Activated T-helper 2 cell treated with anti-CD3 and anti-CD28 coated beads, Interferon-gamma antibody, Interleukin-2, Interleukin-4, amounts not matched to agents 10 μg/mL and 5 μg/mL and 100 μg/mL, durations not matched to agents 14 hours and 24 hours and 36 hours (primary cell): ENCODE measurements around the gene TRIM5. TPM values are rescaled to one million over a fixed set of nuclear protein-coding genes. Genes with fewer than 3 reads are reported as not detected.
A peak's percentile ranks its signal among the peaks of the same experiment; 100 is the strongest.
"Not testable (repeated sequence)": the region's sequence is repeated elsewhere in the genome, so short reads cannot be mapped to it uniquely, and the experiment has no call there.

Source experiments
- DNase-seq: peaks from one replicate; pipeline ENCODE4 v3.0.0; 2021; ENCODE audit warnings: low spot score
- H3K27ac Mint-ChIP-seq: one replicate; pipeline ENCODE4 v1.8.0; 2021; ENCODE audit warnings: mixed read lengths
- H3K27me3 Mint-ChIP-seq: one replicate; pipeline ENCODE4 v1.8.0; 2021; ENCODE audit warnings: low read depth, mixed read lengths
- H3K36me3 Mint-ChIP-seq: one replicate; pipeline ENCODE4 v1.8.0; 2021; ENCODE audit warnings: low read depth, mixed read lengths
- H3K4me1 Mint-ChIP-seq: one replicate; pipeline ENCODE4 v1.8.0; 2021; ENCODE audit warnings: low read depth, mixed read lengths
- H3K4me3 Mint-ChIP-seq: one replicate; pipeline ENCODE4 v1.8.0; 2021; ENCODE audit warnings: low read depth, mild to moderate bottlenecking, moderate library complexity, mixed read lengths
- H3K9me3 Mint-ChIP-seq: one replicate; pipeline ENCODE4 v1.8.0; 2021; ENCODE audit warnings: mixed read lengths
- intact Hi-C: fragments of 100-400 bp; cut with micrococcal nuclease; formaldehyde crosslinking; loops from one replicate; pipeline ENCODE4 v1.15.1; 2023
- total RNA-seq: library from RNA; stranded (reverse); gene quantifications from 2 replicates; pipeline ENCODE4 v1.2.3, GENCODE V29; 2022

Gene TRIM5
- total RNA-seq, 1 donor from 2014 or later = 12.4 TPM

GRCh38 chr11:5700421-5701054, 15.7 kb upstream of the TRIM5 start:
- no peak overlapping the region for H3K27ac Mint-ChIP-seq
- intact Hi-C loops = no loop called here

GRCh38 chr11:5698281-5698680, 13.4 kb upstream of the TRIM5 start:
- H3K27me3 Mint-ChIP-seq = no peaks in the 10 kb centered on the region
- DNase-seq = no peak
- no peaks in the 10 kb centered on the region for H3K9me3 Mint-ChIP-seq
- peak overlapping the region; percentile 33 for H3K27ac Mint-ChIP-seq
- H3K4me3 Mint-ChIP-seq = no peak overlapping the region
- H3K4me1 Mint-ChIP-seq = peaks cover 32% of the 10 kb centered on the region
- intact Hi-C loops = no loop called here
- H3K36me3 Mint-ChIP-seq = peaks cover 80% of the 10 kb centered on the region

More at GRCh38 chr11:5700421-5701054, 15.7 kb upstream of the TRIM5 start:
- no peaks in the 10 kb centered on the region for H3K27me3 Mint-ChIP-seq
- H3K36me3 Mint-ChIP-seq = peaks cover 82% of the 10 kb centered on the region
- H3K4me3 Mint-ChIP-seq = no peak overlapping the region
- DNase-seq = no peak
- H3K4me1 Mint-ChIP-seq = peaks cover 28% of the 10 kb centered on the region
- H3K9me3 Mint-ChIP-seq = no peaks in the 10 kb centered on the region

DNA sequence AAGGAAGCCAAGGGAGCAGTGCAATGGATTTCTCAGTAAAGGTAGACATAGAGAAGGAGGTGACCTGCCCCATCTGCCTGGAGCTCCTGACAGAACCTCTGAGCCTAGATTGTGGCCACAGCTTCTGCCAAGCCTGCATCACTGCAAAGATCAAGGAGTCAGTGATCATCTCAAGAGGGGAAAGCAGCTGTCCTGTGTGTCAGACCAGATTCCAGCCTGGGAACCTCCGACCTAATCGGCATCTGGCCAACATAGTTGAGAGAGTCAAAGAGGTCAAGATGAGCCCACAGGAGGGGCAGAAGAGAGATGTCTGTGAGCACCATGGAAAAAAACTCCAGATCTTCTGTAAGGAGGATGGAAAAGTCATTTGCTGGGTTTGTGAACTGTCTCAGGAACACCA, 11.3 kb upstream of the TRIM5 start:
- H3K4me1 Mint-ChIP-seq = peaks cover 38% of the 10 kb centered on the region
- DNase-seq = no peak
- no peak overlapping the region for H3K27ac Mint-ChIP-seq
- no peaks in the 10 kb centered on the region for H3K27me3 Mint-ChIP-seq
- H3K4me3 Mint-ChIP-seq = no peak overlapping the region
- intact Hi-C loops = no loop called here
- no peaks in the 10 kb centered on the region for H3K9me3 Mint-ChIP-seq
- H3K36me3 Mint-ChIP-seq = peaks cover 74% of the 10 kb centered on the region

- Mint-ChIP-seq H3K4me1 (peaks cover 37% of the 10 kb centered on the region), H3K36me3 (peaks cover 68% of the 10 kb centered on the region), H3K9me3 (no peaks in the 10 kb centered on the region), H3K27ac (no peak overlapping the region), H3K4me3 (no peak overlapping the region), H3K27me3 (no peaks in the 10 kb centered on the region)
- intact Hi-C loops = no loop called here
- DNase-seq = no peak
Measured at GRCh38 chr11:5695580-5695979, 10.7 kb upstream of the TRIM5 start.

- Mint-ChIP-seq H3K9me3 (no peaks in the 10 kb centered on the region), H3K4me1 (peaks cover 42% of the 10 kb centered on the region), H3K27me3 (no peaks in the 10 kb centered on the region), H3K36me3 (peaks cover 60% of the 10 kb centered on the region), H3K4me3 (no peak overlapping the region), H3K27ac (peak overlapping the region; percentile 51)
- no peak for DNase-seq
- intact Hi-C loops = no loop called here
Measured at GRCh38 chr11:5694642-5695041, 9.8 kb upstream of the TRIM5 start.

GRCh38 chr11:5691964-5692361, 7.1 kb upstream of the TRIM5 start:
- intact Hi-C loops = loop anchor here (2.0 kb wide), 1 partner anchor 629 kb away; the partner anchor contains the start of gene CAVIN3
- peaks cover 46% of the 10 kb centered on the region for H3K4me1 Mint-ChIP-seq
- H3K27ac Mint-ChIP-seq = peak overlapping the region; percentile 64
- no peaks in the 10 kb centered on the region for H3K9me3 Mint-ChIP-seq
- H3K27me3 Mint-ChIP-seq = no peaks in the 10 kb centered on the region
- peak overlapping the region; percentile 91 for H3K4me3 Mint-ChIP-seq
- DNase-seq = no peak
- H3K36me3 Mint-ChIP-seq = peaks cover 39% of the 10 kb centered on the region

DNA sequence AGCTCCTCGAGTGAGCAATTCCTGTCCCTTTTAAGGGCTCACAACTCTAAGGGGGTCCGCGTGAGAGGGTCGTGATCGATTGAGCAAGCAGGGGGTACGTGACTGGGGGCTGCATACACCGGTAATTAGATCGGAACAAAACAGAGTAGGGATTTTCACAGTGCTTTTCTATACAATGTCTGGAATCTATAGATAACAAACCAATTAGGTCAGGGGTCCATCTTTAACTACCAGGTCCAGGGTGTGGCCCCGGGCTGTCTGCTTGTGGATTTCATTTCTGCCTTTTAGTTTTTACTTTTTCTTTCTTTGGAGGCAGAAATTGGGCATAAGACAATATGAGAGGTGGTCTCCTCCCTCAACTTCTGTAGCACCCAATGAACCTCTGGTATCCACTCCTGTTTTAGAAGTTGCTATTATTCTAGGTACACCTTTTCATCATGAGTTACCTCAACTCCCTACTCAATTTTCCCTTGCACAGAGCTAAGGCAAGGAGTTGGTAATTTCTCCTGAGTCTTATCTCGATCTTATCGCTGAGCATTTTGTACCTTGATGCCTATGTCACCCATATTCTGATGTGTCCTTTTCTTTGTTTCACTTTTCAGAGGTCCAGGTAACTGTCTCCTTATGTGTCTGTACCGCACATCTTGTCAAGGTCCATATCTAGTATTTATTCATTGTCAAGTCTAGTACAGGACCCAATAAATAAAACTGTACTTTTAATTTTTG, 6.5 kb upstream of the TRIM5 start:
- peak overlapping the region; percentile 91 for H3K4me3 Mint-ChIP-seq
- H3K4me1 Mint-ChIP-seq = peaks cover 45% of the 10 kb centered on the region
- H3K36me3 Mint-ChIP-seq = peaks cover 34% of the 10 kb centered on the region
- intact Hi-C loops = loop anchor here (2.0 kb wide), 1 partner anchor 629 kb away; the partner anchor contains the start of gene CAVIN3
- peak overlapping the region; percentile 89 for H3K27ac Mint-ChIP-seq
- not testable (repeated sequence) for H3K9me3 Mint-ChIP-seq, H3K27me3 Mint-ChIP-seq, DNase-seq

- peak overlapping the region; percentile 89 for H3K27ac Mint-ChIP-seq
- peaks cover 27% of the 10 kb centered on the region for H3K36me3 Mint-ChIP-seq
- peaks cover 42% of the 10 kb centered on the region for H3K4me1 Mint-ChIP-seq
- DNase-seq = no peak
- no peaks in the 10 kb centered on the region for H3K27me3 Mint-ChIP-seq
- no peaks in the 10 kb centered on the region for H3K9me3 Mint-ChIP-seq
- intact Hi-C loops = loop anchor here (2.0 kb wide), 1 partner anchor 630 kb away; the partner anchor contains the start of gene CAVIN3
- H3K4me3 Mint-ChIP-seq = peak overlapping the region; percentile 91
Measured at GRCh38 chr11:5690736-5691135, 5.9 kb upstream of the TRIM5 start.

- Mint-ChIP-seq H3K9me3 (no peaks in the 10 kb centered on the region), H3K4me1 (peaks cover 42% of the 10 kb centered on the region), H3K4me3 (peak overlapping the region; percentile 91), H3K27ac (peak overlapping the region; percentile 89), H3K36me3 (peaks cover 26% of the 10 kb centered on the region), H3K27me3 (no peaks in the 10 kb centered on the region)
- intact Hi-C loops = loop anchor here (2.0 kb wide), 1 partner anchor 631 kb away; the partner anchor contains the start of gene CAVIN3
- DNase-seq = no peak
Measured at GRCh38 chr11:5690216-5690615, 5.3 kb upstream of the TRIM5 start.

GRCh38 chr11:5689551-5689983, 4.7 kb upstream of the TRIM5 start, which contains the start of gene TRIM22:
TSS of gene TRIM22 (plus strand) at chr11:5689790. CDS start at chr11:5696233, 6,443 bp downstream.
- H3K4me1 Mint-ChIP-seq = peaks cover 42% of the 10 kb centered on the region
- no peaks in the 10 kb centered on the region for H3K27me3 Mint-ChIP-seq
- peaks cover 22% of the 10 kb centered on the region for H3K36me3 Mint-ChIP-seq
- intact Hi-C loops = loop anchor here (10.0 kb wide), 2 partner anchors 545 to 1595 kb away; partner anchors contain the start of genes CNGA4, FHIP1B and RRM1
- H3K27ac Mint-ChIP-seq = peak within 1 kb of the TSS; percentile 89
- peak within 1 kb of the TSS; percentile 91 for H3K4me3 Mint-ChIP-seq
- DNase-seq = peak; percentile 55
- H3K9me3 Mint-ChIP-seq = no peaks in the 10 kb centered on the region

DNA sequence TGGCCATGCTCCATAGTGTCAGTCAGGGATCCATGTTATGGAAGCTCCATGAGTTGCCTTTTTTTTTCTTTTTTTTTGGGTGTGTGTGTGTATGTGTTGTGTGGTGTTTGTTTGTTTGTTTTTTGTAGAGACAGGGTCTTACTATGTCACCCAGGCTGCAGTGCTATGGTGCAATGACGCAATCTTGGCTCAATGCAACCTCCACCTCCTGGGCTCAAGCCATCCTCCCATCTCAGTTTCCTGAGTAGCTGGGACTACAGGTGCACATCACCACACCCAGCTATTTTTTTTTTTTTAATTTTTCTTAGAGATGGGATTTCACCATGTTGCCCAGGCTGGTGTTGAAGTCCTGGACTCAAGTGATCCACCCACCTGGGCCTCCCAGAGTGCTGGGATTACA, 3.6 kb upstream of the TRIM5 start:
- no peak for DNase-seq
- Mint-ChIP-seq H3K27ac (no peak overlapping the region), H3K36me3 (peaks cover 15% of the 10 kb centered on the region)

GRCh38 chr11:5686426-5686825, 1.6 kb upstream of the TRIM5 start:
- H3K4me1 Mint-ChIP-seq = peaks cover 37% of the 10 kb centered on the region

More for the DNA sequence above, 3.6 kb upstream of the TRIM5 start:
- no peaks in the 10 kb centered on the region for H3K27me3 Mint-ChIP-seq
- H3K4me3 Mint-ChIP-seq = no peak overlapping the region
- no peaks in the 10 kb centered on the region for H3K9me3 Mint-ChIP-seq
- intact Hi-C loops = loop anchor here (10.0 kb wide), 2 partner anchors 546 to 1594 kb away; partner anchors contain the start of genes CNGA4, FHIP1B and RRM1
- peaks cover 45% of the 10 kb centered on the region for H3K4me1 Mint-ChIP-seq

More at GRCh38 chr11:5686426-5686825, 1.6 kb upstream of the TRIM5 start:
- DNase-seq = no peak
- H3K4me3 Mint-ChIP-seq = no peak overlapping the region
- H3K27me3 Mint-ChIP-seq = no peaks in the 10 kb centered on the region
- intact Hi-C loops = loop anchor here (10.0 kb wide), 2 partner anchors 548 to 1592 kb away; partner anchors contain the start of genes CNGA4, FHIP1B and RRM1
- H3K27ac Mint-ChIP-seq = no peak overlapping the region
- no peaks in the 10 kb centered on the region for H3K9me3 Mint-ChIP-seq
- H3K36me3 Mint-ChIP-seq = peaks cover 6% of the 10 kb centered on the region
